HEK293T (cell line): ENCODE results near the gene RAP1GDS1.

Experiments
- ARNT ChIP-seq: fragments of 450-650 bp; IDR thresholded peaks from 2 replicates; pipeline ENCODE4 v1.6.1; 2017; ENCODE audit warnings: mild to moderate bottlenecking
- BHLHE40 ChIP-seq: fragments of 450-650 bp; IDR thresholded peaks from 2 replicates; pipeline ENCODE4 v1.6.1; 2016; ENCODE audit warnings: mild to moderate bottlenecking, moderate library complexity, borderline replicate concordance
- ELF4 ChIP-seq: fragments of 450-650 bp; IDR thresholded peaks from 2 replicates; pipeline ENCODE4 v1.6.1; 2017; ENCODE audit warnings: antibody characterized with exemption
- FOXK2 ChIP-seq: fragments of 450-650 bp; IDR thresholded peaks from 2 replicates; pipeline ENCODE4 v1.6.1; 2016; ENCODE audit warnings: mild to moderate bottlenecking
- FOXM1 ChIP-seq: fragments of 450-650 bp; IDR thresholded peaks from 2 replicates; pipeline ENCODE4 v1.6.1; 2017; ENCODE audit warnings: mild to moderate bottlenecking, borderline replicate concordance
- HDGF ChIP-seq: fragments of 450-650 bp; IDR thresholded peaks from 2 replicates; pipeline ENCODE4 v1.6.1; 2017; ENCODE audit warnings: antibody characterized with exemption, borderline replicate concordance
- L3MBTL2 ChIP-seq: fragments of 450-650 bp; conservative IDR thresholded peaks from 2 replicates; pipeline ENCODE4 v1.6.1; 2016; ENCODE audit warnings: mild to moderate bottlenecking
- LEF1 ChIP-seq: fragments of 450-650 bp; IDR thresholded peaks from 2 replicates; pipeline ENCODE4 v1.6.1; 2017; ENCODE audit warnings: mild to moderate bottlenecking, borderline replicate concordance
- SP1 ChIP-seq: fragments of 450-650 bp; IDR thresholded peaks from 2 replicates; pipeline ENCODE4 v1.6.1; 2017
- TF ChIP-seq, protein P1 (sequence below): fragments of 450-650 bp; IDR thresholded peaks from 2 replicates; pipeline ENCODE4 v1.6.1; 2016

DNA sequence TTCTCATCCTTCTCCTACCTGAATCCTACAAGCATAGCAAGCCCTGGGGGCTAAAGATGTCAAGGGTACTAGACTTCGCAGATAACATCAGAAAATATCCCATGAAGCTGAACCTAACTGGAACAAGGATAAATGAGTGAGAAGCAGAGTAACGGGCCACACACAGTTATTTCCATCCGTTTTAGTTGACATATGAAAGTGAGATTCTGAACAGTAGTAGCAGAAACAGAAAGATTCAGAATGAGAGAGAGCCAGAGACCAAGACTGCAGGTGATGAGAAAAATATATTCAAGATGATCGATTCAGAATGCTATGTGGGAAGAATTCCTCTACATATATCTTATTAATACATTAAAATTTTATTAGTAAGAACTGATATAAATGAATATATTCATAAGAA lies 232.1 kb downstream of the RAP1GDS1 start:
- TF ChIP-seq FOXM1 (no peak), FOXK2 (no peak), ELF4 (no peak), ARNT (no peak), L3MBTL2 (no peak), HDGF (no peak), LEF1 (no peak), SP1 (no peak), BHLHE40 (no peak)
- TF ChIP-seq, protein P1, sequence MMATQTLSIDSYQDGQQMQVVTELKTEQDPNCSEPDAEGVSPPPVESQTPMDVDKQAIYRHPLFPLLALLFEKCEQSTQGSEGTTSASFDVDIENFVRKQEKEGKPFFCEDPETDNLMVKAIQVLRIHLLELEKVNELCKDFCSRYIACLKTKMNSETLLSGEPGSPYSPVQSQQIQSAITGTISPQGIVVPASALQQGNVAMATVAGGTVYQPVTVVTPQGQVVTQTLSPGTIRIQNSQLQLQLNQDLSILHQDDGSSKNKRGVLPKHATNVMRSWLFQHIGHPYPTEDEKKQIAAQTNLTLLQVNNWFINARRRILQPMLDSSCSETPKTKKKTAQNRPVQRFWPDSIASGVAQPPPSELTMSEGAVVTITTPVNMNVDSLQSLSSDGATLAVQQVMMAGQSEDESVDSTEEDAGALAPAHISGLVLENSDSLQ, result no peak
